Measurements from ENCODE around the gene EML6.

DNA sequence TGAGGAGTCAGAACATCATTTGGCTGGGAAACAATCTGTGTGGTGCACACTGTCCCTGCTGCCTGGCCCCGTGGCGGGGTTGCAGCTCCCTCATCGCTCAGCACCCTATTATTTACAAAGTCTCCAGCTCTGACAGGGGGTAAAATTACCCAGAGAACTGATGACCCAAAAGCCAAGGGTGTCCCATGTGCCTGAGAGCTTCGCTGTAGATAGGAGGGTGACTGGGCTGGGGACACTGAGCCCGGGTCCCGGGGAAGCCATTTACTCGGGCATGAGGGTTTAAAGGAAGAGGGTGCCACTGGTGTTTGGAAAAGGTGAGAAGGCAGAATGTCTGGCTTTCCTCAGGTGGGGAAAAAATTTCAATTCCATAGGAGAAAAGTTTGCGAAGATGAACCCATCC, 48.2 kb upstream of the EML6 start:
- TF ChIP-seq CTCF (IDR thresholded peaks at IDR 0.05) (no peak), POLR2AphosphoS5 (IDR thresholded peaks at IDR 0.05) (no peak)
